Calu3 (cell line): ENCODE data around the gene SNX25. TPM values are rescaled to one million over a fixed set of nuclear protein-coding genes. Genes with fewer than 3 reads are reported as not detected.
A peak's percentile ranks its signal among the peaks of the same experiment; 100 is the strongest.

Source experiments
- Bru-seq: library from RNA; stranded (reverse); fragments of 400-500 nt; gene quantifications from one replicate; lab custom pipeline; 2021; lab: Mats Ljungman, UMichigan
- BruChase-seq, 2 experiments: library from RNA; stranded (reverse); fragments of 400-500 nt; gene quantifications; one replicate each; lab custom pipeline; 2021; lab: Mats Ljungman, UMichigan
- BruUV-seq: library from RNA; stranded (reverse); fragments of 400-500 nt; replicated peaks from 2 replicates; lab custom pipeline; 2021; lab: Mats Ljungman, UMichigan
- CTCF ChIA-PET: fragments of 300-600 bp; sonication (Branson Sonifier 250); formaldehyde crosslinking; loops from one replicate; lab custom pipeline; 2022; ENCODE audit warnings: antibody characterized with exemption; lab: Charles Lee
- DNase-seq: peaks from one replicate; pipeline ENCODE4 v3.0.0; 2022
- H3K27ac Mint-ChIP-seq: one replicate; pipeline ENCODE4 v1.8.0; 2022; ENCODE audit warnings: mixed read lengths; ENCODE audit not compliant: unreplicated experiment
- H3K27me3 Mint-ChIP-seq: one replicate; pipeline ENCODE4 v1.8.0; 2022; ENCODE audit warnings: mixed read lengths; ENCODE audit not compliant: unreplicated experiment
- H3K36me3 Mint-ChIP-seq: one replicate; pipeline ENCODE4 v1.8.0; 2022; ENCODE audit warnings: mild to moderate bottlenecking, moderate library complexity, mixed read lengths; ENCODE audit not compliant: insufficient read depth, unreplicated experiment
- H3K4me1 Mint-ChIP-seq: one replicate; pipeline ENCODE4 v1.8.0; 2022; ENCODE audit warnings: mild to moderate bottlenecking, low read depth, mixed read lengths; ENCODE audit not compliant: unreplicated experiment
- H3K4me3 Mint-ChIP-seq: one replicate; pipeline ENCODE4 v1.8.0; 2022; ENCODE audit warnings: mild to moderate bottlenecking, low read depth, moderate library complexity, mixed read lengths; ENCODE audit not compliant: unreplicated experiment
- H3K9me3 Mint-ChIP-seq: one replicate; pipeline ENCODE4 v1.8.0; 2022; ENCODE audit warnings: low read depth, mixed read lengths; ENCODE audit not compliant: unreplicated experiment
- CTCF ChIP-seq: fragments of 200-600 bp; IDR thresholded peaks from one replicate; pipeline ENCODE4 v1.8.0; 2022; ENCODE audit warnings: antibody characterized with exemption; ENCODE audit not compliant: unreplicated experiment
- intact Hi-C: fragments of 100-400 bp; cut with micrococcal nuclease; formaldehyde crosslinking; loops from one replicate; pipeline ENCODE4 v1.10.0; 2022; ENCODE audit not compliant: unreplicated experiment
- long read RNA-seq: library from polyadenylated mRNA; stranded (forward); transcript quantifications from one replicate; pipeline ENCODE4 v2.0.0, GENCODE V29; 2022
- total RNA-seq: library from RNA; stranded (reverse); gene quantifications from 2 replicates; pipeline ENCODE4 v1.2.3, GENCODE V29; 2022

The SNX25 gene
- total RNA-seq (15.9 and 16.1 TPM in 2 replicates), Bru-seq, nascent RNA (percentile 67 among the genes with signal in this experiment), BruChase-seq, experiment 1, labeled RNA remaining after a 6-hour chase (percentile 57 among the genes with signal in this experiment), BruChase-seq, experiment 2, labeled RNA remaining after a 2-hour chase (percentile 57 among the genes with signal in this experiment)
- long read RNA-seq, partial matches to known transcripts = 5 of 18 reads
- long read RNA-seq, other reads (novel, unspliced or antisense) = 9 of 18 reads

- BruUV-seq = no TSS peak
- Mint-ChIP-seq H3K4me1 (peaks cover 16% of the 10 kb centered on the region), H3K36me3 (peaks cover 32% of the 10 kb centered on the region), H3K9me3 (no peaks in the 10 kb centered on the region), H3K27ac (peak within 1 kb of the TSS; percentile 91), H3K4me3 (peak within 1 kb of the TSS; percentile 80), H3K27me3 (no peaks in the 10 kb centered on the region)
- intact Hi-C loops = no loop called here
- peak; percentile 85 for DNase-seq
- CTCF ChIA-PET = interaction anchor here (0.6 kb wide), 1 partner anchor 12 kb away, joined by 3 read pairs; no protein-coding TSS in a partner anchor
- no peak for TF ChIP-seq CTCF
Measured at GRCh38 chr4:185209031-185209851, at the start of gene SNX25. Gene SNX25 (plus strand): TSS chr4:185209598. CDS start chr4:185209827, 229 bp downstream.

- CTCF ChIA-PET = no interaction called here
- no TSS peak for BruUV-seq
- H3K36me3 Mint-ChIP-seq = no peaks in the 10 kb centered on the region
- DNase-seq = no peak
- intact Hi-C loops = no loop called here
- no peaks in the 10 kb centered on the region for H3K27me3 Mint-ChIP-seq
- no peak for TF ChIP-seq CTCF
- no peak overlapping the region for H3K27ac Mint-ChIP-seq
- no peak overlapping the region for H3K4me3 Mint-ChIP-seq
- H3K4me1 Mint-ChIP-seq = no peaks in the 10 kb centered on the region
- no peaks in the 10 kb centered on the region for H3K9me3 Mint-ChIP-seq
Measured at GRCh38 chr4:185165605-185166063, 43.8 kb upstream of the SNX25 start.

- intact Hi-C loops = no loop called here
- TF ChIP-seq CTCF = no peak
- Mint-ChIP-seq H3K27ac (no peak overlapping the region), H3K9me3 (no peaks in the 10 kb centered on the region), H3K27me3 (no peaks in the 10 kb centered on the region), H3K4me1 (no peaks in the 10 kb centered on the region), H3K36me3 (peaks cover 5% of the 10 kb centered on the region), H3K4me3 (no peak overlapping the region)
- CTCF ChIA-PET = no interaction called here
- BruUV-seq = no TSS peak
- DNase-seq = no peak
Measured at GRCh38 chr4:185167234-185167633, 42.2 kb upstream of the SNX25 start.

- Mint-ChIP-seq H3K36me3 (peaks cover 5% of the 10 kb centered on the region), H3K4me3 (no peak overlapping the region), H3K9me3 (no peaks in the 10 kb centered on the region), H3K4me1 (no peaks in the 10 kb centered on the region), H3K27me3 (no peaks in the 10 kb centered on the region), H3K27ac (no peak overlapping the region)
- BruUV-seq = no TSS peak
- TF ChIP-seq CTCF = no peak
- DNase-seq = no peak
- intact Hi-C loops = no loop called here
- CTCF ChIA-PET = no interaction called here
Measured at GRCh38 chr4:185171373-185172071, 37.9 kb upstream of the SNX25 start.
